ENCODE results near the gene MAP1B.

MAP1B gene

GRCh38 chr5:72141440-72142355, 34.4 kb downstream of the MAP1B start:
- TF ChIP-seq SP1 (IDR thresholded peaks at IDR 0.05), result no peak
- TF ChIP-seq ZNF384 (IDR thresholded peaks at IDR 0.05), result peak; percentile 76
- peak; percentile 54 for TF ChIP-seq L3MBTL2 (conservative IDR thresholded peaks at IDR 0.05)
- TF ChIP-seq PKNOX1 (IDR thresholded peaks at IDR 0.05), result no peak
- TF ChIP-seq LEF1 (IDR thresholded peaks at IDR 0.05; ENCODE audit: borderline replicate concordance), result no peak
- no peak for DNase-seq (ENCODE audit: extremely low spot score)
- POLR2A ChIA-PET, result no interaction called here
- CTCF ChIA-PET, result no interaction called here

DNA sequence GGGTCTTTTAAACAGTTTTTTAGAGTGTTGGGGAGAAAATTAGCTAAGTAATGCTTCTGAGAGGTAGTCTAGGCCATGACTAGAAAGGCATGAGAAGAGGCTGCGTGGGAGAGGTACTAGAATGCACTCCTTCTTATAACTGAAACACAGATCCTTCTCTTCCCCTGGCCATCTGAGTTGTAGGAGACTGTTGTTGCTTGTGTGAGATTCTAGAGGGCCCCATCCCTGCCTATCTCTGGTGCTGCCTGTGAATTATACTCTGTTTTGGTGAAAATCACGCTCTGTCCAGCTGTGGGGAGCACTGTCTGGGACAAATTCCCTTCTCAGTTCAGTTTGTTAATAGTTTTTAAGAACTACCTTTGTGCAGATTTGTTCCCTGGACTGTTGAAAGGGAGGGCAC, 37.5 kb downstream of the MAP1B start:
- ChIA-PET POLR2A (no interaction called here), CTCF (no interaction called here)
- no peak for DNase-seq (ENCODE audit: extremely low spot score)
- TF ChIP-seq NFRKB (IDR thresholded peaks at IDR 0.05) (no peak), TARDBP (IDR thresholded peaks at IDR 0.05) (no peak), SUZ12 (IDR thresholded peaks at IDR 0.05) (no peak), LEF1 (IDR thresholded peaks at IDR 0.05; ENCODE audit: borderline replicate concordance) (no peak), ARNT (IDR thresholded peaks at IDR 0.05) (no peak), PKNOX1 (IDR thresholded peaks at IDR 0.05) (no peak), L3MBTL2 (conservative IDR thresholded peaks at IDR 0.05) (no peak), FOXM1 (IDR thresholded peaks at IDR 0.05; ENCODE audit: borderline replicate concordance) (no peak), BHLHE40 (IDR thresholded peaks at IDR 0.05; ENCODE audit: borderline replicate concordance) (no peak), ZNF384 (IDR thresholded peaks at IDR 0.05) (no peak), CTBP1 (IDR thresholded peaks at IDR 0.05; ENCODE audit: borderline replicate concordance) (no peak), FOXK2 (IDR thresholded peaks at IDR 0.05) (no peak), HDGF (IDR thresholded peaks at IDR 0.05; ENCODE audit: borderline replicate concordance) (no peak), ELF4 (IDR thresholded peaks at IDR 0.05) (no peak), FOXA1 (IDR thresholded peaks at IDR 0.05) (no peak), SP1 (IDR thresholded peaks at IDR 0.05) (no peak)

DNA sequence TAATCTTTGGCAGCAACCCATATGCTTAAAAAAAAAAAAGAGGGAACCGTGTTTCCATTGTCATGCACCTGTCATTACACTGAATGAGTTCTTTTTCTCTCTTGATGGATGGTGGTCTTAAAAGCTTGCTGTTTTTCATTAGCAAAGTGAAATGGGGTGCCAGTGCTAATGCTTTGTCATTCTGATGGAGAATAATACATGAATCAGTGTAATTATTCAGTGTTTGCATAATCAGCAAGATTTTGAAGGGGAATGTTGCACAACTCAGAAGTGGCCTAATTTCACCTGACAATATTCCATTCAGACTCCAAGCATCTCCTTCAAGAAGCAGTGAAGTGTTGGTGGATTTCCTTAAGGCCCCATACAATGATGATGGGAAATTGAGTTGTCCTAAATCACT, 38.1 kb downstream of the MAP1B start:
- no peak for DNase-seq (ENCODE audit: extremely low spot score)

GRCh38 chr5:72146056-72146455, 38.8 kb downstream of the MAP1B start:
- POLR2A ChIA-PET, result no interaction called here
- CTCF ChIA-PET, result interaction anchor here (0.9 kb wide), 1 partner anchor 187 kb away, joined by 3 read pairs; no protein-coding TSS in a partner anchor

More for the DNA sequence above, 38.1 kb downstream of the MAP1B start:
- TF ChIP-seq CTBP1 (IDR thresholded peaks at IDR 0.05; ENCODE audit: borderline replicate concordance) (no peak), FOXM1 (IDR thresholded peaks at IDR 0.05; ENCODE audit: borderline replicate concordance) (no peak), ARNT (IDR thresholded peaks at IDR 0.05) (no peak), ZNF384 (IDR thresholded peaks at IDR 0.05) (no peak), L3MBTL2 (conservative IDR thresholded peaks at IDR 0.05) (no peak), PKNOX1 (IDR thresholded peaks at IDR 0.05) (no peak), LEF1 (IDR thresholded peaks at IDR 0.05; ENCODE audit: borderline replicate concordance) (no peak), FOXK2 (IDR thresholded peaks at IDR 0.05) (no peak), BHLHE40 (IDR thresholded peaks at IDR 0.05; ENCODE audit: borderline replicate concordance) (no peak), HDGF (IDR thresholded peaks at IDR 0.05; ENCODE audit: borderline replicate concordance) (no peak)
- ChIA-PET POLR2A (no interaction called here), CTCF (no interaction called here)

DNA sequence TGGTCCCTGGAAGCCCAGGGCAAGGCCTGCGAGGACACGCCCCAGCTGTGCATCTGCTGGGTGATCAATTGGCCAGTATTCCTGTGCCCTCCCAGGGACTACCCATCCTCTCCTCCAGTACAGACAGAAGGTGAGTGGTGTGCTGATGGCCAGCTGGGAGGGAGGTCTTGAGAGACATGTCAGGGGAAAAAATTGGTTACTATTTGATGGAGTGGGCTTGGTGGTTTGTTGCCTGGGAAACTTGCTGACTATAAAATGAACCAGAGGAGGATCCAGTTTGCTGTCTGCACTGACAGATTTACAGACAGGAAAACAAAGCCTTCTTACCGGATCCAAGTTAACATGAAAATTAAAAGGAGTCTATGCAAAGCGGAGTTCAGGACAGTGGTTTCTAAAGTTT, 40.3 kb downstream of the MAP1B start:
- ChIA-PET POLR2A (no interaction called here), CTCF (no interaction called here)
- no peak for DNase-seq (ENCODE audit: extremely low spot score)
- TF ChIP-seq CTBP1 (IDR thresholded peaks at IDR 0.05; ENCODE audit: borderline replicate concordance) (no peak), SP1 (IDR thresholded peaks at IDR 0.05) (no peak), LEF1 (IDR thresholded peaks at IDR 0.05; ENCODE audit: borderline replicate concordance) (no peak), NFRKB (IDR thresholded peaks at IDR 0.05) (no peak), SUZ12 (IDR thresholded peaks at IDR 0.05) (no peak), FOXA1 (IDR thresholded peaks at IDR 0.05) (no peak)

More at GRCh38 chr5:72146056-72146455, 38.8 kb downstream of the MAP1B start:
- no peak for TF ChIP-seq HDGF (IDR thresholded peaks at IDR 0.05; ENCODE audit: borderline replicate concordance)
- no peak for TF ChIP-seq FOXK2 (IDR thresholded peaks at IDR 0.05)
- no peak for TF ChIP-seq FOXA1 (IDR thresholded peaks at IDR 0.05)
- TF ChIP-seq PKNOX1 (IDR thresholded peaks at IDR 0.05), result no peak
- TF ChIP-seq NFRKB (IDR thresholded peaks at IDR 0.05), result no peak
- no peak for TF ChIP-seq LEF1 (IDR thresholded peaks at IDR 0.05; ENCODE audit: borderline replicate concordance)
- no peak for TF ChIP-seq L3MBTL2 (conservative IDR thresholded peaks at IDR 0.05)
- no peak for TF ChIP-seq BHLHE40 (IDR thresholded peaks at IDR 0.05; ENCODE audit: borderline replicate concordance)
- TF ChIP-seq SUZ12 (IDR thresholded peaks at IDR 0.05), result no peak
- no peak for TF ChIP-seq ZNF384 (IDR thresholded peaks at IDR 0.05)
- no peak for TF ChIP-seq TARDBP (IDR thresholded peaks at IDR 0.05)
- TF ChIP-seq CTBP1 (IDR thresholded peaks at IDR 0.05; ENCODE audit: borderline replicate concordance), result no peak
- DNase-seq (ENCODE audit: extremely low spot score), result no peak
